Aorta (tissue), 5 donors: ENCODE measurements around the gene ZNF740. TPM values are rescaled to one million over a fixed set of nuclear protein-coding genes. Genes with fewer than 3 reads are reported as not detected.
"Not testable (repeated sequence)": the region's sequence is repeated elsewhere in the genome, so short reads cannot be mapped to it uniquely, and the experiment has no call there.

Experiments used
- ATAC-seq: fragments of 200-7000 bp; cut with Tn5 transposase; one replicate; pipeline ENCODE4 v1.9.1; 2022; ENCODE audit warnings: moderate library complexity; ENCODE audit not compliant: low FRiP score
- DNase-seq, 2 donors: peaks; one replicate each; pipeline ENCODE4 v3.0.0-alpha.2; 2020
- H3K27ac ChIP-seq, 2 donors: one replicate each; pipeline ENCODE4 v1.5.1; 2013; ENCODE audit warnings: low read length in 2 of 2, mild to moderate bottlenecking in 2 of 2, moderate library complexity in 2 of 2, control low read depth in 1 of 2, inconsistent platforms in 1 of 2, low read depth in 1 of 2
- H3K27me3 ChIP-seq, 2 donors: one replicate each; pipeline ENCODE4 v1.6.1; 2013; ENCODE audit warnings: control low read depth in 1 of 2, low read length in 1 of 2, mild to moderate bottlenecking in 1 of 2, moderate library complexity in 1 of 2; ENCODE audit not compliant: insufficient read depth in 2 of 2, control insufficient read depth in 1 of 2
- H3K36me3 ChIP-seq, 2 donors: one replicate each; pipeline ENCODE4 v1.6.1; 2013; ENCODE audit warnings: control low read depth in 1 of 2, low read length in 1 of 2, mild to moderate bottlenecking in 1 of 2; ENCODE audit not compliant: insufficient read depth in 2 of 2, control insufficient read depth in 1 of 2
- H3K4me1 ChIP-seq, 2 donors: one replicate each; pipeline ENCODE4 v1.6.1; 2013; ENCODE audit warnings: low read length in 2 of 2, control low read depth in 1 of 2, mild to moderate bottlenecking in 1 of 2, moderate library complexity in 1 of 2; ENCODE audit not compliant: insufficient read depth in 2 of 2, control insufficient read depth in 1 of 2
- H3K4me3 ChIP-seq, 2 donors: one replicate each; pipeline ENCODE4 v1.5.1; 2013; ENCODE audit warnings: low read length in 2 of 2, control low read depth in 1 of 2, mild to moderate bottlenecking in 1 of 2
- H3K9me3 ChIP-seq: one replicate; pipeline ENCODE4 v1.6.1; 2013; ENCODE audit warnings: mild to moderate bottlenecking, low read length; ENCODE audit not compliant: control insufficient read depth
- WGBS, 2 donors: extraction: QIAGEN DNeasy Blood & Tissue Kit; methylation state at CpG; one replicate each; pipeline ENCODE4 v1.1.7; 2013; 5-methylcytosine and 5-hydroxymethylcytosine counted together
- intact Hi-C, 2 donors: fragments of 100-400 bp; cut with DNase I; formaldehyde crosslinking; loops; one replicate each; pipeline versions ENCODE4 v1.14.2 to v1.15.0; 2022
- polyA plus RNA-seq, 2 donors: library from polyadenylated mRNA; stranded (reverse); fragments of 200-250 nt; gene quantifications; one replicate each; pipeline ENCODE4 v1.2.3, GENCODE V29; 2013
- total RNA-seq, 2 donors: library from RNA; stranded (reverse); fragmentation: NEBNext Ultra II Directional; extraction: Animal tissue kit (Norgen Biotek cat#: 25700); gene quantifications; one replicate each; pipeline ENCODE4 v1.2.1, GENCODE V29; 2021
- donor health status: healthy with polysubstance abuse.
- donor health status: Bipolar disorder and iron deficiency.
- donor health status: DM: no; HTN: no; CAD: no.
- donor health status: DM: no; HTN: no; CAD: no.
- donor health status: DM: yes; HTN: yes; CAD: no.

The ZNF740 gene
- total and polyA plus RNA-seq, 4 donors: 4.1 to 46.3 (median 24.8) TPM

DNA sequence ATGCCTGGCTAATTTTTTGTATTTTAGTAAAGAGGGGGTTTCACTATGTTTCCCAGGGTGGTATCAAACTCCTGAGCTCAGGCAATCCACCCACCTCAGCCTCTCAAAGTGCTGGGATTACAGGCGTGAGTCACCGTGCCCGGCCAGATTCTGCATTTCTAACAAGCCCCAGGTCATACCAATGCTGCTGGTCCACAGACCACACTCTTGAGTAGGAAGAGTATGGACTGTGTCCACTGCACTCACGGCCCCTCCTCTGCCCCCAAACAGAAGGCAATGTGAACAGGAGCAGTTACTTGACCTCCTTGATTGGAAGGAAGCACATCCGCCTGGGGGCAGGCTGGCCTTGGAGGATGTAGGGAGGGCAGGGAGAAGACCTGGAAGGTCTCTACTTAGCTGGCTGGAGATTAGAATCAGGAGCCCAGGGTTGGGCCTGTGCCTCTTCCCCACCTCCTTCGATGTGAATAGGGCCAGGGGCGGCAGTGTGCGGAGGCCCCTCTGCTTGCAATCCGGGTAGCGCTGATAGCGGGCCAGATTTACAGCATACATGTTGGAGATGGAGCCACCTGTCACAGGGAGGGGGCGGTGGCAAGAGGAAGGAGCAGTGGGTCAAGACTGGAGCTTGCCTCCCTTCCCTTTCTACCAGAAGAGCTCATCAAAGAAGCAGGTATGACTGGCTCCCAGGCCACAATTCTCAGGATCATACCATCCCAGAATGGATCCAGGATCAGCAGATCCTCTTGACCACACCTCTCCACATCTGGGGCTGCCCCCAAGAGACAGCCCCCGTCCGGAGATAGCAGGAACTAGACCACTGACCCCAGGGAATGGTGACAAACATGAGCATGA, 9.4 kb upstream of the ZNF740 start:
- no peaks in the 10 kb centered on the region for H3K4me1 ChIP-seq
- peaks cover 4 to 7% of the 10 kb centered on the region in 2 donors for H3K36me3 ChIP-seq
- H3K4me3 ChIP-seq: no peak overlapping the region
- no peak for ATAC-seq
- 87 to 90% methylated on average over 14 of the region's 14 CpGs for WGBS, 2 donors
- no peaks in the 10 kb centered on the region for H3K9me3 ChIP-seq
- H3K27me3 ChIP-seq: no peaks in the 10 kb centered on the region
- no peak overlapping the region for H3K27ac ChIP-seq
- intact Hi-C loops: no loop called here
- DNase-seq: peak in 1 of 2 donors; percentile 51

DNA sequence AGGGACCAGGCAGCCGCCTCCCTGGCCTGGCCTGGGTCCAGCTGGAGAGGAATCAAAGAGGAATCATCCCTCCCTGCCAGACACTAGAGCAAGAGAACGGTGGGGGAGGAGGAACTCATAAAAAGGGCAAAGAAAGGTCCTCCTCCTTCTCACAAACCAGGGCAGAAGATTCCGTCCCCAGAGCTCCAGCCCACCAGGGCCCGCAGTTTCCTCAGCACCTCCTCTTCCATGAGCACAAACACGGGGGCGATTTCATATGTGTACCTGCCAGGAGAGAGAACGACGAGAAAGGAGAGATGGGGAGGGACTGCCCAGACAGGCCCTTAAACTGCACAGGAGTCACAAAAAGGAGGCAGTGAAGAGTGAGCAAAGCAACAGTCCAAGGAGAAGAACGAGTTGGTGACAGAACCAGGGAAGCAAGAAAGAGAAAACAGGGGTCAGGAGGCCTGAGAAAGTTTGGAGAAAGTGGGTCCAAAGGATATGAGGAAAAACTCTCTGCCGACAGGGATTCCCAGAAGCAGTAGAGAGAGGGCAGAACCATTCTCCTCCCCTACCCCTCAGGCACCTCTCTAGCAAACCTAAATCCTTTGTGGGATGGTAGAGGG, 8.7 kb upstream of the ZNF740 start:
- intact Hi-C loops: no loop called here
- no peaks in the 10 kb centered on the region for H3K4me1 ChIP-seq
- H3K36me3 ChIP-seq: peaks cover 2 to 7% of the 10 kb centered on the region in 2 donors
- no peak overlapping the region for H3K27ac ChIP-seq
- H3K27me3 ChIP-seq: no peaks in the 10 kb centered on the region
- no peak for ATAC-seq
- WGBS, 2 donors: 76 to 78% methylated on average over 10 of the region's 10 CpGs
- no peaks in the 10 kb centered on the region for H3K9me3 ChIP-seq
- DNase-seq: peak in 1 of 2 donors; percentile 40
- H3K4me3 ChIP-seq: no peak overlapping the region

DNA sequence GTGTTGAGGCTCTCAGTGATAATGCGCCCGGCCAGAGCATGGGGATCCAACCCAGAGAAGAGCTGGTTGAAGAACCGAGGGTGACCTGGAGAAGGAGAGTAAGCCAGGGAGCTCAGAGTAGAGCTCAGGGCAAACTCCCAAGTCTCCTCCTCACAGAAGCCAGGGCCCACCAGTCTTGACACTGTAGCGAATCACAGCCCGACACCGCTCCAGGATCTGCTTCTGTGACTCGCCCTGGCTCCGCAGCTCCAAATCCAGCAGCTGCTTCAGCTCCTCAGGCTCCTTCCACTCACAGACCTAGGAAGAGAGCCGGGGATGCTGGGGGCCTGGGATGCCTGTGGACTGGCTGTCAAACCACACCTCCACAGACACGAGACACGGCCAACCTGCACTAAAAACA, 8.2 kb upstream of the ZNF740 start:
- Histone ChIP-seq H3K36me3 (peaks cover 0 to 7% of the 10 kb centered on the region in 2 donors), H3K9me3 (no peaks in the 10 kb centered on the region), H3K4me3 (no peak overlapping the region), H3K4me1 (no peaks in the 10 kb centered on the region), H3K27me3 (no peaks in the 10 kb centered on the region), H3K27ac (no peak overlapping the region)
- 91 to 92% methylated on average over 11 of the region's 11 CpGs for WGBS, 2 donors
- intact Hi-C loops: no loop called here
- DNase-seq (peak in 1 of 2 donors; percentile 65), ATAC-seq (no peak)

GRCh38 chr12:53173085-53173715, 7.3 kb upstream of the ZNF740 start:
- intact Hi-C loops: no loop called here
- peak in 1 of 2 donors; percentile 32 for DNase-seq
- Histone ChIP-seq H3K9me3 (no peaks in the 10 kb centered on the region), H3K27ac (no peak overlapping the region), H3K36me3 (peaks cover 0 to 7% of the 10 kb centered on the region in 2 donors), H3K4me1 (no peaks in the 10 kb centered on the region), H3K27me3 (no peaks in the 10 kb centered on the region), H3K4me3 (no peak overlapping the region)
- ATAC-seq: no peak
- WGBS, 2 donors: 88% methylated on average over 10 of the region's 10 CpGs

DNA sequence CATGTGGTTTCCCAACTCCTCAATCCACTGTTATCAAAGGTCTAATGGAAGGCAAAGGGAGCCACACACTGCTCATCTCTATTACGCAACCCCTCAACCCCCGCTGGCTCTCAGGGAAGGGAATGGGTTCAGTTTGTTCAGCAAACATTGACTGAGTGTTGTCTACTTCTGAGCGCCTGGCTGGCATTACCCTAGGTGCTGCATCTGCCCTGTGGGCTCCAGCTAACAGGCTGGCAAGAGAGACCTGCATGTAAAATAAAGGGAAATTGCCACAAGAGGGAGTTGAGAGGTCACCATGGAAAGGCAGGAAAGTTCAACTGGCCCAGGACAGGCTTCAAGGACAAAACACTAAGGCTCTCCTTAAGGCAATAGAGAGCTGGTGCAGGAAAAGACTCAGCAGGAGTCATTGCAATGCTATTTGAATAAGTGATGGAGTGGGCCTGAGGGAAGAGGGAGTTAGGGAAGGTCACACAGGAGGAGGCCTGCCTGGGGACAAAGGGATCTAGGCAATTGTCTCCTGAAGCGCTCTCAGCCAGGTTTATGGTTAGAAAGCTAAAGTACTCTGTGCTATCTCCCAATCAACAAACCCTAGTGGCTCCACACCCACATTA, 5.5 kb upstream of the ZNF740 start:
- intact Hi-C loops: no loop called here
- no peaks in the 10 kb centered on the region for H3K4me1 ChIP-seq
- no peak overlapping the region for H3K4me3 ChIP-seq
- DNase-seq (peak in 1 of 2 donors; percentile 27), ATAC-seq (no peak)
- H3K9me3 ChIP-seq: no peaks in the 10 kb centered on the region
- H3K27me3 ChIP-seq: no peaks in the 10 kb centered on the region
- no peak overlapping the region for H3K27ac ChIP-seq
- peaks cover 0 to 4% of the 10 kb centered on the region in 2 donors for H3K36me3 ChIP-seq
- WGBS, 2 donors: 88 to 91% methylated on average over 4 of the region's 4 CpGs

- H3K27ac ChIP-seq: no peak overlapping the region
- H3K4me1 ChIP-seq: peaks cover 0 to 1% of the 10 kb centered on the region in 2 donors
- intact Hi-C loops: no loop called here
- DNase-seq (no peak), ATAC-seq (no peak)
- no peaks in the 10 kb centered on the region for H3K9me3 ChIP-seq
- H3K27me3 ChIP-seq: no peaks in the 10 kb centered on the region
- WGBS, 2 donors: 96 to 97% methylated on average over 3 of the region's 3 CpGs
- H3K4me3 ChIP-seq: no peak overlapping the region
- H3K36me3 ChIP-seq: peaks cover 0 to 4% of the 10 kb centered on the region in 2 donors
Measured at GRCh38 chr12:53176750-53177149, 3.8 kb upstream of the ZNF740 start.

DNA sequence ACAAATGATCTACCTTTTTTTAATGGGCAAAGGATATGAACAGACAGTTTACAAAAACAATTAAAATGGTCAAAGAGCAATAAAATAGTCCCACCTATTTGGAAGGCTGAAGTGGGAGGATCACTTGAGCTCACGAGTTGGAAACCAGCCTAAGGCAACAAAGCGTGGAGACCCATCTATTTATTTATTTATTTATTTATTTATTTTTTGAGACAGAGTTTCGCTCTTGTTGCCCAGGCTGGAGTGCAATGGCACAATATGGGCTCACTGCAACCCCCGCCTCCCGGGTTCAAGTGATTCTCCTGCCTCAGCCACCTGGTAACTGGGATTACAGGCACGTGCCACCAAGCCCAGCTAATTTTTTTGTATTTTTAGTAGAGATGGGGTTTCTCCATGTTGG, 3.1 kb upstream of the ZNF740 start:
- DNase-seq, H3K4me1 ChIP-seq, H3K27ac ChIP-seq: not testable (repeated sequence)

DNA sequence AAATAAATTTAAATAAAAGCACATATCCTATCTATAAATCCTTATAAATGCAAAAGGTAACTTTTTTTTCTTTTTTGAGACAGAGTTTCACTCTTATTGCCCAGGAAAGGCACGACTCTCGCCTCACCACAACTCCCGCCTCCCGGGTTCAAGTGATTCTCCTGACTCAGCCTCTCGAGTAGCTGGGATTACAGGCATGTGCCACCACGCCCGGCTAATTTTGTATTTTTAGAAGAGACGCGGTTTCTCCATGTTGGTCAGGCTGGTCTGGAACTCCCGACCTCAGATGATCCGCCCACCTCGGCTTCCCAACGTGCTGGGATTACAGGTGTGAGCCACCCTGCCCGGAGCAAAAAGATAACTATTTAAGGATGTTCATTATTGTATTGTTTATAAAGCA, 1.7 kb upstream of the ZNF740 start:
- H3K4me3 ChIP-seq, H3K9me3 ChIP-seq, H3K27me3 ChIP-seq, intact Hi-C loops, H3K36me3 ChIP-seq, H3K4me1 ChIP-seq, ATAC-seq, DNase-seq, H3K27ac ChIP-seq: not testable (repeated sequence)
- WGBS, 2 donors: 92 to 96% methylated on average over 14 of the region's 14 CpGs

More for the DNA sequence above, 3.1 kb upstream of the ZNF740 start:
- H3K9me3 ChIP-seq, H3K4me3 ChIP-seq, ATAC-seq, intact Hi-C loops, H3K27me3 ChIP-seq, H3K36me3 ChIP-seq: not testable (repeated sequence)
- 85 to 89% methylated on average over 6 of the region's 6 CpGs for WGBS, 2 donors
